ENCODE data around the gene MAFF.

Gene MAFF

GRCh38 chr22:38260761-38261681, 59.2 kb downstream of the MAFF start:
- FAIRE-seq = no peak

GRCh38 chr22:38262051-38262795, 60.4 kb downstream of the MAFF start:
- no peak for FAIRE-seq
- DNase-seq (ENCODE audit: insufficient read length, low spot score) = no peak
- TF ChIP-seq CTCF (IDR thresholded peaks at IDR 0.05; ENCODE audit: insufficient read depth, missing control alignments) = peak; percentile 38

More at GRCh38 chr22:38260761-38261681, 59.2 kb downstream of the MAFF start:
- TF ChIP-seq CTCF (IDR thresholded peaks at IDR 0.05; ENCODE audit: insufficient read depth, missing control alignments) = no peak
- no peak for DNase-seq (ENCODE audit: insufficient read length, low spot score)

- TF ChIP-seq CTCF (IDR thresholded peaks at IDR 0.05; ENCODE audit: insufficient read depth, missing control alignments) = no peak
- DNase-seq (ENCODE audit: insufficient read length, low spot score) (no peak), FAIRE-seq (no peak)
Measured at GRCh38 chr22:38264322-38264843, 62.6 kb downstream of the MAFF start.

All from D721Med (cell line).